Putamen (tissue), 1 donor: ENCODE results near the gene GTPBP2.
"Not testable (repeated sequence)": the region's sequence is repeated elsewhere in the genome, so short reads cannot be mapped to it uniquely, and the experiment has no call there.

Experiments used
- DNase-seq: peaks from one replicate; pipeline ENCODE4 v3.0.0-alpha.2; 2016; ENCODE audit warnings: low spot score

GTPBP2 gene

DNA sequence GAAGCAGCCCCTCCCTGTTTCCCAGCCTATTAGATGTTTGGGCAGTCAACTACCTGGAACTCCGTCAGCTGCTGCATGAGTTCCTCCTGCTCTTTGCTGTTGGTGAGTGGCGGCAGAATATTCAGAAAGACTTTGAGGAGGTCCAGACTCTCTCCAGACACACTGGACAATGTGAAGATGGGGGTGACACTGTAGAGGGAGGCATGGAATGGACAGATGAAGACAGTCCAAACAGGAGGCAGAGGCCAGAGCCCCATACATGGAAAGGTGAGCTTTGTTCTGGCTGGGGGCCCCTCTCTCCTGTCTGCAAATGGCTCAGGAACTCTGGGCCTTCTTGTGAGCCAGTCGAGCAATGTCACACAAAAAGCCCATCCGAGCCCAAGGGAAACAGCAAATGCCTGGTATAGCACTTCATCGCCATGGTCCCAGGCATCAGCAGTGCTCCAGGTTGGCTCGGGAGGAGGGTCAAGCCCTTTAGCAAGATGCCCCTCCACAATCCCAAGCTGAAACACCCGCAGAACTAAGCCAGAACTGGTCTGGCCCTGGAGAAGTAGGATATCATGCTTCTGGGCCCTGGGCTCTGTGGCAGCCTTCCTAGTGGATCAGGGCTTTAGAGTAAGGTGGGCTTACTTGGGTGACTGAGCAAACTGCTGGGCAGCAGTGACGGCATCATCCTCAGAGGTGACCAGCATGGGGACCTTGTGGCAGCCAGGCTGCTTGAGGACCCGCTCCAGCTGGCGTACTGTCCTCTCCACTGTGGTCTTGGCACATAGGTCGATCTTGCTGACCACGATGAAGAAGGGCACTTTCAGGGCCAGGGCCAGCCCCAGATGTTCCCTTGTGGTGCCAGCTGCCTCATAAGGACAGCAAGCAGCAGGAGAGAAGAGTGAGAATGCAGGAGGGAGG lies 4.9 kb downstream of the GTPBP2 start:
- DNase-seq: no peak

DNA sequence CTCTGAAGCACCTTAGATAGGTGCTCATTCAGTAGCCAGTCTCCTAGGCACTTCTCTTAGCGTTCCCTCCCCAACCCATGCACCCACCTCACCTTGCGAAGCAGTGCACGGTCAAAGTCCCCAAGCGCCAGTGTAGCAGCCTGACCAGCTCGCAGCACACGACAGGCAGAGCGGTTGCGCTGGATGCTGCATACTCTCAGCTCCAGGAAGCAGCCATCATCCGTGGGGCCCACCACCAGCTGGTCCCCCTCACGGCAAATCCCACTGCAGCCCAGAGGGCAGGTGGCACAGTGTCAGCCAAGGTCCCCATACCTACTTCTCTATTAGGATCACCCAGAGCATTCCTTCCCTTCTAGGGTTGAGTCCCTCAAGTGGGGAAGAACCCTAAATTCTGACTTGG lies 6.5 kb downstream of the GTPBP2 start:
- no peak for DNase-seq

DNA sequence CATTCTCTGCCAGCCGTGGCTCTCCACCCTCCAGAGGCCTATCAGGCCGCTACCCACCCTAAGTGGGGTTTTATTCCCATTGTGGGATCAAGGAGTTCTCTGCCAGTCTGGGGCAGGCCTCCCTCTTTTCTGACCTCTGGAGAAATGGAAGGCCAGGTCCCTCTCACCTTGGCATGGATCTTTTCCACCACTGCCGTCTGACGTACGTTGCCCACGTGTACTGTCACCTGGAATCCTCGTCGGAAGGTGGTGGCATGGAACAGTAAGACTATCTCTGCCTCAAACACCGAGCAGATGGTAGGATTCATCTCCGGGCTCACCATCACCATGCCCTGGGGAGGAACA lies 7.3 kb downstream of the GTPBP2 start:
- DNase-seq: no peak

DNA sequence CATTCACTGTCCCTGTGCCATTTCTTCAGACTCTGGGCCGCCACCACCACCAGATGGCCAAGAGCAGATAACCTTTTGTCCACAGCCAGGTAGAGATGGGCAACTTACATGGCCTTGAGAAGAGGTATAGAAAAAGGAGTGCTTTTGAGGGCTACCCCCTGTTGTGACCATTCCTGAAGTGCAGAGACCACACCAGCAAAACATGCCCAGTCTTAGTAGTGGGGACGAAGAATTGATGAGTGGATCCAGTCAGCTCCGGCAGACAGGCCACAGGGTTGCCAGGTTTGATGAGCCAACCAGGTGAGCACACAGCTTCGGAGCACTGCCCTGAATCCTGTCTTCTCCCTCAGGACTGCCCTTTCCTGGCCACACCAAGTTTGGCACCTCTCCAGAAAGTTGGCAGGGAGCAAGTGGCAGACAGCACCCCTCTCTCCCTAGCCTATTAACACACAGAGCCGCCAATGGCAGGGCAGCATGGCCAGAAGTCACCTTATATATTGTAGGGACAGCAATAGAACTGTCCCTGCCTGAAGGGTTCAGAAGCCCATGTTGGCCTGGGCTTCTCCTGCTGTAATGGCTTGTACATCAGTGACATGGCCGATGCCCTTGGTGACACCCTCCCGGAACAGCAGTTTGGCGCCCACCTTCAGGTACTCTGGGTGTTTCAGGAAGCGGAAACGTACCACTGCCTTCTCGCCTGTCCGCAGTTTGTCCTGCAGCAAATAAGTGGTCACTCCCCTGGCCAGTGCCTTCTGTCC lies 7.8 kb downstream of the GTPBP2 start:
- DNase-seq: no peak

DNA sequence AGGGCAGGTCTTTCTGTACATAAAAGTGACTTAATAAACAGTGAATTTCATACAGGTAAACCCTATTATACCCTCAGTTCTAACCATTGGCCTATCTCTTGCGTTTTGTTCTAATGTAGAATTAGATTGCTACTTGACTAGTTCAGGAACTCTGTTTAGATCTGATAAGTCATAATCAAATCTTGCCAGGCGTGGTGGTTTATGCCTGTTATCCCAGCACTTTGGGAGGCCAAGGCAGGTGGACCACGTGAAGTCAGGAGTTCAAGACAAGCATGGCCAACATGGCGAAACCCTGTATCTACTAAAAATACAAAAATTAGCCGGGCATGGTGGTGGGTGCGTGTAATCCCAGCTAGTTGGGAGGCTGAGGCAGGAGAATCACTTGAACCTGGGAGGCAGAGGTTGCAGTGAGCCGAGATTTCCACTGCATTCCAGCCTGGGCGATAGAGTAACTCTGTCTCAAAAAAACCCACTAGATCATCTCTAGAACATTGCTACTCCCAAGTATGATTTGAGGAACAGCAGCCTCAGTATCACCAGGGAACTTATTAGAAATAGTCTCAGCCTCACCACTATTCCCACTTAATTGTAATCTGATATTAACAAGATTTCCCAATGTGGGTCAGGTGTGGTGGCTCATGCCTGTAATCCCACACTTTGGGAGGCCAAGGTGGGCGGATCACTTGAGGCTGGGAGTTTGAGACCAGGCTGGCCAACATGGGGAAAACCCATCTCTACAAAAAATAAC lies 12.2 kb downstream of the GTPBP2 start:
- no peak for DNase-seq

DNA sequence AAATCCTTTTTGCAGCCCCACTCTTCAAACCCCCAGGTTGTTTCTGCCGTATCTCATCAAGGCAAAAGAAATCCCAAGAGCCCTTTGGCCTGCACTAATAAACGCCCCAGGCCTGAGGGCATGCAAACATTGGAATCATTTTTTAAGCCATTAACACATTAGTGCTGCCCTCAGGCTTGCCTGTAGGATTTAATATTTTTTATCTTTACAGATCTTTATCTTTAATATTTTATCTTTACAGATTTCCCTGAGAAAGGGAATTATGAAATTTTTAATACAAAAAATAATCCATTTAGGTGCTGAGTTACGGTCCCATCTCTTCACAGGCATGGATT lies 14.7 kb downstream of the GTPBP2 start:
- DNase-seq: no peak

DNA sequence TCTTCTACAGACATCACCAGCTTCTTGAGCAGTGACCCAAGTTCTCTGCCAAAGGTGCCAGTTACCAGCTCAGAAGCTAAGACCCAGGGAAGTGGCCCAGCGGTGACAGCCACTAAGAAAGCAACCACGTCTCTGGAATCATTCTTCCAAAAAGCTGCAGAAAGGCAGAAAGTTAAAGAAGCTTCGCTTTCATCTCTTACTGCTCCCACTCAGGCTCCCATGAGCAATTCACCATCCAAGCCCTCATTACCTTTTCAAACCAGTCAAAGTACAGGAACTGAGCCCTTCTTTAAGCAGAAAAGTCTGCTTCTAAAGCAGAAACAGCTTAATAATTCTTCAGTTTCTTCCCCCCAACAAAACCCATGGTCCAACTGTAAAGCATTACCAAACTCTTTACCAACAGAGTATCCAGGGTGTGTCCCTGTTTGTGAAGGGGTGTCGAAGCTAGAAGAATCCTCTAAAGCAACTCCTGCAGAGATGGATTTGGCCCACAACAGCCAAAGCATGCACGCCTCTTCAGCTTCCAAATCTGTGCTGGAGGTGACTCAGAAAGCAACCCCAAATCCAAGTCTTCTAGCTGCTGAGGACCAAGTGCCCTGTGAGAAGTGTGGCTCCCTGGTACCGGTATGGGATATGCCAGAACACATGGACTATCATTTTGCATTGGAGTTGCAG lies 15.2 kb downstream of the GTPBP2 start:
- DNase-seq: peak; percentile 52

DNA sequence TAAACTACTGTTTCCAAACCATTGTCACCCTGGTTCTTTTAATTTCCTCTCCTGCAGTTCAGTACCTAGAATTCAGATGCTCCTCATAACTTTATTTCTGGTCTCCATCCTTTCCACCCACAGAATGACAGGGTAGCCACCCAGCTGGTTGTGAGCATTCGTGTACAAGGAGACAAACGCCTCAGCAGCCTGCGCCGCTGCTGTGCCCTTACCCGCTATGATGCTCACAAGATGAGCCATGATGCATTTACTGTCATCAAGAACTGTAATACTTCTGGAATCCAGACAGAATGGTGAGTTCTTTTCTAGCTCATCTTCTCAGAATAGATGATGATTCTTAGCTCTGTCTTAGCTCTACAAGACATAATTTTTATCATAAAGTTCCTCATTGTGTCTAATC lies 18.6 kb downstream of the GTPBP2 start:
- no peak for DNase-seq

DNA sequence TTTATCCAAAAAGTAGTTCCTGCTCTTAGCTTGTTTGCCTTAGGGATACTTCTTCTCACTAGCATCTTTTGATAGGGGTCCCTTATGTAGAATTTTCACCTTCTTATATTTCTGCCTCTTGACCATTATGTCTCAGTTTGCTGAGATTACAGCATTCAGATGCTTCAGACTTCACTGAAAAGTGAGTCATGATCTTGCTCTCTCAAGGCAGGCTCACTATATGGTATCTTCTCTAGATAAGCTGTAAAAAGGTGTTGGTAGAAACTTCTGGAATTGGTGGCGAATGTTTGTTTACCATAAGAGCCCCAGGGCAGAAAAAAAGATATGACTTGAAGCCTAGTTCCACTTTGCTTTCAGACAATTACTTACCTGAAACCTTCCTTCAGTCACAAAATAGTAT lies 19.7 kb downstream of the GTPBP2 start:
- no peak for DNase-seq

DNA sequence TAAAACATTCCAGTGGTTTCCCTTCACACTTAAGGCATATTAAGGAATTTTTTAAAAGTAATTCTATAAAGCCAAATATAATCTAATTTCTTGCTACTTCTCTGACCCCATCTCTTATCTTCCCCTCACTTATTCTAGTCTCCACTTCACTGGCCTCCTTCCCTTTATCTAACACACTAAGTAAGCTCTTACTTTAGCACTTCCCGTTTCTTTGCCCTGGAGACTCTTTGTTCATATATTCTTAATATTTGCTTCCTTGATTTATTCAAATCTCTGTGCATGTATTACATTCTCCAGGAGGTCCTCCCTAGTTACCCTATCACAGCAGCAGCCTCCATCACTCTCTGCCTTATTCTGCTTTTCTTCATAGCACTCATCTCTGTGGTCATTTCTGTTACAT lies 20.3 kb downstream of the GTPBP2 start:
- no peak for DNase-seq

DNA sequence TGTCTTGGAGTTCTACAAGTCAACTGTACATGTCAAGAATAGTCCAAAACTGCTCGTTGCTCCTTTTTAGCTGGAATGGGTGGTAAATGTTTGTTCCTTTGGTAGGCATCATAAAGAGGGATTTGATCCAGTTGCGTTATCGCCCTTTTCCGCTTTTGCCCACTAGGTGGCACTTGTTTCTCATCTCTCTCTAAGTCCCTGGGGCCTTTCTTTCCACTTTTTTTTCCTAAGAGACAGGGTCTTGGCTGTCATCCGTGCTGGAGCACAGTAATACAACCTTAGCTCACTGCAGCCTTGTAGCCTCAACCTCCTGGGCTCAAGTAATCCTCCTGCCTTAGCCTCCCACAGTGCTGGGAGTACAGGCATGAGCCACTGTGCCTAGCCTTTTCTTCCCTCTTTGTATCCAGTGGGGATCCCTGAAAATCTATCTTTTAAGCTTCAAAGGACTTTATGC lies 20.7 kb downstream of the GTPBP2 start:
- peak; percentile 70 for DNase-seq

DNA sequence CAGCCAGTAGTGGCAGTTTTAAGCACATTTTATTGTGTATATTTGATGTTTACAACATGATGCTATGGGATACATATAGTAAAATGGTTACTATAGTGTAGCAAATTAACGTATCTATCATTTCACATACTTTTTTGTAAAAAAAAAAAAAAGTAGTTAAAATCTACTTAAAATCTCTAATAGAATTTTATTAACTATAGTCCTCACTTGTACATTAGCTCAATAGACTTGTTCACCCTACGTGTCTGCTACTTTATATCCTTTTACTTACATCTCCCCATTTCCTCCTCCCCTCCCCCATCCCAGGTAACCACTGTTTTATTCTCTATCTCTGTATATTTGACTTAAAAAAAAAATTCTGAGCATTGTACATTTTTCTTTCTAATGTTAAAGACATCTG lies 23.0 kb downstream of the GTPBP2 start:
- no peak for DNase-seq

DNA sequence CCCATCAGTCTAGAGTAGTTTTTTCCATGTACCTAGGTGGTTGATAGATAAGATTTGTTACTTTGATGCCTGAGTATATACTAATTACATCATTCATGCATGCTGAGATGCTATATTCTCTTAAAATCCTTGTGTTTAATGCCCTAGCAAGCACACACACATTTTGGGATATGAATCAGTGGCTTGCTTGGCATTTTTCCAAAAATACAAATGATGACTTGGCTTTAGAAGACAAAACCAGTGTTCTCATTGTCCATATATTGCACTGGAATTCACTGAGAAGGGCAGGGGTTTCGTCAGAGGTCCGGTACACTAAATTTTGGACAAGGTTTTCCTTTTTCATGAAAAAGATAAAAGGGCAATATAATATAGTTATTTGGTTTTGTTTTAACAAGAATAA lies 24.9 kb downstream of the GTPBP2 start:
- no peak for DNase-seq

DNA sequence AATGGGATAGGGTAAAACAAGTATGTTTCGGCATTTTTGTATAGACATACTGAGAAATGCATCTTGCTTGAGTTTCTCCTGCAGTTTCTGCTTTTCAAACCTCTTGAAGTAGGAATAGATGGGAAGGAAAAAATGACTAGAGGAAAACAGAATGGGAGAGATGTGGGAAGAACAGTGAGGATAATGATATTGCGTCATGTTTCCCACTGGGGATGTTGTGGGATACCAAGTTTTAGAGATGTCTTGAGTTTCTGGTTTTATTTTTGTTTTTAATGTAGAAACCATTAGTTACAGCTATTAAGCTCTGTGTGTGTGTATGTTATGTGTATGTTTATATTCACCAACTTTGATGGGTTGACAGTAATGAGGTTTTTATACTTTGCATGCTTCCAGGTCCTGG lies 28.5 kb downstream of the GTPBP2 start:
- no peak for DNase-seq

DNA sequence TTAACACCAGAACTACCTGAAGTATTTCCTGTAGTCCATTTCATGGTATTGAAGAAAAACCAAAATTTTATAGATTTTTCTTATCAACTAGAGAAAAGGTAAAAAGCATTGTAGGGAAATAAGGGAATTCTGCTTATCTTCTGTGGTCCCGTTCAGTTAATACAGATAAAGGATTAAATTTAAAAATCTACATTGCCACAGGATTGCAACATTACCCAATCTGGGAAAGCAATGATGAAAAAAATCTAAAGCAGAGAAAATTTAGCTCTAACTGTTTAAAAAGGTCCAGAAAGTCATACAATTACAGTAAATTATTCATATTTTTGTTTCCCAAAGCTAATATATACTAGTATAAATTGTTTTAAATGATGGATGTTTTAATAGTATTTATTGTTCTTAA lies 35.1 kb downstream of the GTPBP2 start:
- DNase-seq: no peak

DNA sequence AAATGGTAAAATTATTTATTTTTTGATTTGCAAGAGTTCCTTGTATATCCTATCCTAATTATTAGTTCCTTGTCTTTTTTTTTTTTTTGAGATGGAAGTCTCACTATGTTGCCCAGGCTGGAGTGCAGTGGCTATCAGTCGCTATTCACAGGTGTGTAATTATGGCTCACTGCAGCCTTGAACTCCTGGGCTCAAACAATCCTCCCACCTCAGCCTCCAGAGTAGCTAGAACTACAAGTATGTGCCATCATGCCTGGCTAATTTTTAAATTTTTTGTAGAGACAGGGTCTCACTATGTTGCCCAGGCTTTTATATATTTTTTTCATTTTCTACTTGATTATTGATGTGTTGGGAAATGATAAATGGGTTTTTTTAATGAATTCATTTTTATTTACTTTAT lies 39.5 kb downstream of the GTPBP2 start:
- not testable (repeated sequence) for DNase-seq

DNA sequence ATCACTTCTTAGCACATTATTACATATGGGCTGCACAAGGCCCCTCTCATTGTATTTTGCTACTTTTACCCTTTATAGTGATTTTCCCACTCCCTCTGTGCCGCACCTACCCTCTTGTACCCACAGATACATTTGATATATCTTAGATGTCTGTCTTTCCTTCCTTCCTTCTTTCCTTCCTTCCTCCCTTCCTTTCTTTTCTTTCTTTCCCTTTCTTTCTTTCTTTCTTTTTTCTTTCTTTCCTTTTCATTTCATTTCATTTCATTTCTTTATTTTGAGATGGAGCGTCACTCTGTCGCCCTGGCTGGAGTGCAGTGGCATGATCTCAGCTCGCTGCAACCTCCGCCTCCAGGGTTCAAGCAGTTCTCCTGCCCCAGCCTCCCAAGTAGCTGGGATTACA lies 40.9 kb downstream of the GTPBP2 start:
- no peak for DNase-seq

DNA sequence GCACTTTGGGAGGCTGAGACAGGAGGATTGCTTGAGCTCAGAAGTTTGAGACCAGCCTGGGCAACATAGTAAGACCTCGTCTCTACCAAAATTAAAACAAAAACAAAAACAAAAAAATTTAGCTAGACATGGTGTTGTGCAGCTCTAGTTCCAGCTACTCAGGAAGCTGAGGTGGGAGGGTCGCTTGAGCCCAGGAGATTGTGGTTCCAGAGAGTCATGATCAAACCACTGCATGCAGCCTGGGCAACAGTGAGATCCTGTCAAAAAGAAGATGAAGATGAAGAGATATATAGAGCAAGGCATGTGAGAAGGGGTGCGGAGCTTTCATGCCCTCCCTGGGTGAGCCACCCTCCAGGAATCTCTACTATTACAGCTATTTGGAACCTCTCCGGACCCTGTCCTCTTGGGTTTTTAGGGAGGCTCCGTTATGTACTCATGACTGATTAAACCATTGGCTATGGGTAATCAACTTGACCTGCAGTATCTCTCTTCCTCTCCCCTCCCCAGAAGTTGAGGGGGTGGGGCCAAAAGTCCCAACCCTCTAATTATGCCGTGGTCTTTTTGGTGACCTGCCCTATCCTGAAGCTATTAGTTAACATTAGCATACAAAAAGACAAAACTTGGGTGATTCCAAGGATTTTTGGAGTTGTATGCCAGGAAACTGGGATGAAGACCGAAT lies 44.0 kb downstream of the GTPBP2 start:
- DNase-seq: no peak

DNA sequence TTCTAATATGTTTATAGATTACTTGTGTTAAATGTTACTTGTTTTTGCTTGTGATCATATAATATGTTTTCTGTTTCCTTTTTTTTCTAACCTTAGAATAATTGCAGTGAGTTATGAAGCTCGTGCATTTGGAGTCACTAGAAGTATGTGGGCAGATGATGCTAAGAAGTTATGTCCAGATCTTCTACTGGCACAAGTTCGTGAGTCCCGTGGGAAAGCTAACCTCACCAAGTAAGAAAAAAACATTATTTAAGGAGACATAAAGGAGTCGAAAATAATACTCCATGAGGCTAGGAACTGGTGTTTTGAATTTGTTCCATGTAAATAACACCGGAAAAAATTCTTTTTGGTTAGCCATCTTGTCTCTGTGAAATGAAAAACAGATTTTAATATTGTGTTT lies 46.2 kb downstream of the GTPBP2 start:
- no peak for DNase-seq

DNA sequence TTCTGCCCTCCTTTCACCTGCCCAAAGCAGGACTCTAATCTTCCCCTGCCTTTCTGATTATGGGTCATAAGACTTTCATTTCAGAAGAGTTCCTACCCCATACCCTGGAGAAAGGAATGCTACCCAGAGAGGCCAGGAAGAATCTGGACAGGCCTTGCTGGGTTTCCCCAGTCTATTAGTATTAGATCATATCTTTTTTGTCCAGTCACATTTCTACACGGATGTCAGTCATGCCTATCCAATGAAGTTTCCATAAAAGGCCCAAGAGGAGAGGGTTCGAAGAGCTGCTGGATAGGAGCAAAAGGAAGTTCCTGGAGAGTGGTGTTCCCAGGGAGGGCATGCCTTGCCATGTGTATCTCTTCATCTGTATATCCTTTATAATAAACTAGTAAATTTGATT lies 49.9 kb downstream of the GTPBP2 start:
- DNase-seq: no peak

DNA sequence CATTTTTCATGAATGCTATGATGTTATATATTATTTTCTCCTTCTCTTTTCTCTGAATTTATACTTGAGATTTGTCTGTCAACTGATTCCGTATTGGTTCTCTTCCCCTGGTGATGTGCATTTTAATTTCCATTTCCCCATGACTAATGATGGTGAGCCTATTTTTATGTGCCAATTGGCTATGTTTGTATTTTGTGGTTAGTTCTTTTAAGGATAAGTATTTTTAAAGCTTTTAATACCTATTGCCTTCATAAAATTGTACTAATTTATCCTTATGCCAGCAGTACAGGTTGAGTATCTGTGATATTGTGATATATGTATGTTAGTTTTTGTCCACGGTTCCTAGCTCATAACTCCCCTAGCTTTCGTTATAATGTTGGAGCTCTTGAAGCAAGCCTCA lies 50.3 kb downstream of the GTPBP2 start:
- DNase-seq: no peak
